Keratinocyte (primary cell): ENCODE data around the gene C1orf87. TPM values are rescaled to one million over a fixed set of nuclear protein-coding genes. Genes with fewer than 3 reads are reported as not detected.
"Not testable (repeated sequence)": the region's sequence is repeated elsewhere in the genome, so short reads cannot be mapped to it uniquely, and the experiment has no call there.

ENCODE experiments used
- DNase-seq: peaks from one replicate; pipeline ENCODE4 v3.0.0-alpha.2; 2011; ENCODE audit warnings: low read depth, missing footprints, low spot score
- FAIRE-seq: peaks from 2 replicates; lab custom pipeline; 2011; peaks lifted over from hg19 to GRCh38; lab: Jason Lieb, UNC
- H2AFZ ChIP-seq: 2 replicates; pipeline ENCODE4 v1.6.0; 2012; ENCODE audit warnings: low read length, control low read depth, inconsistent platforms; ENCODE audit not compliant: control insufficient read depth
- H3K27ac ChIP-seq: 2 replicates; pipeline ENCODE4 v1.5.1; 2011; ENCODE audit warnings: low read length; ENCODE audit not compliant: control insufficient read depth, insufficient read depth
- H3K27me3 ChIP-seq: 3 replicates; pipeline ENCODE4 v1.6.0; 2011; ENCODE audit warnings: low read length; ENCODE audit not compliant: control insufficient read depth, insufficient read depth; ENCODE audit errors: extremely low read depth
- H3K36me3 ChIP-seq, 2 experiments: 2 replicates in 1 of 2; 3 replicates in 1 of 2; pipeline ENCODE4 v1.5.1; 2011; ENCODE audit warnings: low read length in 2 of 2, mild to moderate bottlenecking in 1 of 2; ENCODE audit not compliant: control insufficient read depth in 2 of 2, insufficient read depth in 2 of 2; ENCODE audit errors: extremely low read depth in 1 of 2
- H3K4me1 ChIP-seq: 3 replicates; pipeline ENCODE4 v1.5.1; 2011; ENCODE audit warnings: low read length; ENCODE audit not compliant: control insufficient read depth, insufficient read depth; ENCODE audit errors: extremely low read depth
- H3K4me2 ChIP-seq: 3 replicates; pipeline ENCODE4 v1.6.0; 2011; ENCODE audit warnings: low read depth, low read length; ENCODE audit not compliant: control insufficient read depth, insufficient read depth; ENCODE audit errors: extremely low read depth
- H3K4me3 ChIP-seq, 3 experiments: fragments of 200-600 bp in 1 of 3; sonication (generic) in 1 of 3; 2 replicates in 2 of 3; 3 replicates in 1 of 3; pipeline ENCODE4 v1.5.1; 2011 to 2016; ENCODE audit warnings: low read length in 3 of 3, mild to moderate bottlenecking in 3 of 3, control low read depth in 2 of 3, inconsistent platforms in 1 of 3, low read depth in 1 of 3, mixed read lengths in 1 of 3, mixed run types in 1 of 3, moderate library complexity in 1 of 3; ENCODE audit not compliant: control insufficient read depth in 2 of 3, insufficient read depth in 2 of 3; ENCODE audit errors: extremely low read depth in 1 of 3
- H3K79me2 ChIP-seq: 2 replicates; pipeline ENCODE4 v1.6.0; 2012; ENCODE audit warnings: low read length; ENCODE audit not compliant: control insufficient read depth, insufficient read depth
- H3K9ac ChIP-seq: 3 replicates; pipeline ENCODE4 v1.6.0; 2011; ENCODE audit warnings: low read length; ENCODE audit not compliant: control insufficient read depth, insufficient read depth; ENCODE audit errors: extremely low read depth
- H3K9me1 ChIP-seq: 3 replicates; pipeline ENCODE4 v1.6.0; 2011; ENCODE audit warnings: low read length; ENCODE audit not compliant: control insufficient read depth, insufficient read depth; ENCODE audit errors: extremely low read depth
- H3K9me3 ChIP-seq: 2 replicates; pipeline ENCODE4 v1.5.1; 2012; ENCODE audit warnings: low read depth, low read length; ENCODE audit not compliant: control insufficient read depth
- H4K20me1 ChIP-seq: 3 replicates; pipeline ENCODE4 v1.6.0; 2011; ENCODE audit warnings: low read length; ENCODE audit not compliant: control insufficient read depth, insufficient read depth; ENCODE audit errors: extremely low read depth
- CTCF ChIP-seq, 3 experiments: IDR thresholded peaks in 1 of 3; conservative IDR thresholded peaks in 1 of 3; optimal IDR thresholded peaks in 1 of 3; 2 replicates in 2 of 3; 3 replicates in 1 of 3; pipeline versions ENCODE3 to v1.5.1; 2011; ENCODE audit warnings: low read length in 3 of 3, mild to moderate bottlenecking in 3 of 3, moderate library complexity in 2 of 3, control low read depth in 1 of 3, inconsistent platforms in 1 of 3; ENCODE audit not compliant: insufficient read depth in 2 of 3; ENCODE audit errors: extremely low read depth in 1 of 3
- EZH2 ChIP-seq: IDR thresholded peaks from one replicate; pipeline ENCODE4 v1.6.1; 2012; ENCODE audit warnings: inconsistent platforms, mild to moderate bottlenecking, low read length, moderate library complexity
- dilution Hi-C: fragments of 300-500 bp; cut with MboI; formaldehyde crosslinking; loops from one replicate; pipeline ENCODE4 v1.7.0; 2020; ENCODE audit warnings: low sequenced_read_pairs; ENCODE audit not compliant: extremely low pct_ligation_motif_present
- polyA plus RNA-seq, 5 experiments: library from polyadenylated mRNA; depleted of rRNA in 3 of 5; stranded (reverse) in 3 of 5; stranded (forward) in 1 of 5; unstranded in 1 of 5; fragments of >200 nt; gene quantifications; 1 replicate in 1 of 5; 2 replicates in 3 of 5; 3 replicates in 1 of 5; pipeline versions ENCODE4 v1.2.1 to v1.2.3, GENCODE V29; 2011 to 2012; ENCODE audit warnings: missing spikeins in 2 of 5, low read depth in 1 of 5, low replicate concordance in 1 of 5

C1orf87 gene
- polyA plus RNA-seq, 1 donor (not counting 4 experiments of a cell fraction or from before 2014, with no cell fraction given) = not detected

DNA sequence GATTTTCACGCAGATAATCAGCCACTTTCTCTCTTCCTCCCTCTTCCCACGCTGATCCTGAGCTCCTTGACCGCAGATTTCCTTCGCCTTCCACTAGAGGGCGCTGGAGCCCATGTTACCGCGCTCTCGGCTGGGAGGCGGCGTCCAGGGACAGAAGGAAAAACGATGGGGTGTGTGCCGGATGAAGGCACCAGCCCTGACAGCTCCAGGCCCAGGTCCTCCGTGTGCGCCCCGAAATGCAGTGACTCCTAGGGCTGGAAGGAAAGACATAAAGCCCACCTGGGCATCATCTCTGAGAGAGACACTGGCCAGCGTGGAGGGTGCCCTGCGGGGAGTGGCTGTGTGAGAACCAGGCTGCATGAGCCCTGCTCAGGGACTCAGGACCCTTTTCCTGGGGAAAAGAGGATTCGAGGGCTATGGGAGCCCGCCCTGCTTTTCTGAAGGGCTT, 102.1 kb downstream of the C1orf87 start:
- Histone ChIP-seq H3K27ac (no peak overlapping the region), H3K9ac (no peak overlapping the region), H3K27me3 (peaks cover 4% of the 10 kb centered on the region), H3K36me3 (no peaks in the 10 kb centered on the region), H3K9me3 (no peaks in the 10 kb centered on the region), H3K9me1 (no peaks in the 10 kb centered on the region), H3K4me1 (no peaks in the 10 kb centered on the region), H3K4me3 (no peak overlapping the region), H3K4me2 (peak overlapping the region; percentile 53), H3K79me2 (no peaks in the 10 kb centered on the region), H2AFZ (peak overlapping the region; percentile 62), H4K20me1 (no peaks in the 10 kb centered on the region)
- dilution Hi-C loops = no loop called here
- TF ChIP-seq CTCF (optimal IDR thresholded peaks at IDR 0.05 in 1 of 3, IDR thresholded peaks at IDR 0.05 in 1 of 3, conservative IDR thresholded peaks at IDR 0.05 in 1 of 3; ENCODE audit: extremely low read depth in 1 of 3, insufficient read depth in 2 of 3, low read length in 3 of 3) (peak; percentile 92 to 93 (median 92)), EZH2 (no peak)
- DNase-seq = no peak
- no peak for FAIRE-seq

- H3K9ac ChIP-seq, H3K9me3 ChIP-seq, dilution Hi-C loops, H4K20me1 ChIP-seq, DNase-seq, H3K4me1 ChIP-seq, H2AFZ ChIP-seq, H3K36me3 ChIP-seq, H3K27me3 ChIP-seq, H3K4me2 ChIP-seq, H3K9me1 ChIP-seq, H3K27ac ChIP-seq, FAIRE-seq, H3K4me3 ChIP-seq, H3K79me2 ChIP-seq: not testable (repeated sequence)
Measured at GRCh38 chr1:59969542-59970175, 103.9 kb downstream of the C1orf87 start.

DNA sequence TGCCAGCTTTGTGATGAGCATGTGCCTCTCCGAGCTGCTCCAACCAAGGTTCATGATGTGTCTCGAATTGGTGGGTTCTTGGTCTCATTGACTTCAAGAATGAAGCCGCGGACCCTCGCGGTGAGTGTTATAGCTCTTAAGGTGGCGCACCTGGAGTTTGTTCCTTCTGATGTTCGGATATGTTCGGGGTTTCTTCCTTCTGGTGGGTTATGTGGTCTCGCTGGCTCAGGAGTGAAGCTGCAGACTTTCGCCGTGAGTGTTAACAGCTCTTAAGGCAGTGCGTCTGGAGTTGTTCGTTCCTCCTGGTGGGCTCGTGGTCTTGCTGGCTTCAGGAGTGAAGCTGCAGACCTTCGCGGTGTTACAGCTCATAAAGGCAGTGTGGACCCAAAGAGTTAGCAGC, 104.8 kb downstream of the C1orf87 start:
- H3K9ac ChIP-seq, H3K27ac ChIP-seq, H3K27me3 ChIP-seq, H4K20me1 ChIP-seq, H3K79me2 ChIP-seq, H3K4me1 ChIP-seq, H3K9me1 ChIP-seq, FAIRE-seq, H3K4me3 ChIP-seq, DNase-seq, dilution Hi-C loops, H2AFZ ChIP-seq, H3K9me3 ChIP-seq, H3K4me2 ChIP-seq, H3K36me3 ChIP-seq: not testable (repeated sequence)
